Tibial nerve (tissue), 4 donors: ENCODE measurements around the gene PTPRG. TPM values are rescaled to one million over a fixed set of nuclear protein-coding genes. Genes with fewer than 3 reads are reported as not detected.
A peak's percentile ranks its signal among the peaks of the same experiment; 100 is the strongest.

Source experiments
- DNase-seq, 2 donors: peaks; one replicate each; pipeline ENCODE4 v3.0.0-alpha.2; 2019; ENCODE audit warnings: low spot score in 2 of 2
- H3K27ac ChIP-seq, 4 donors: fragments of 200-600 bp; sonication (generic) in 3 of 4; one replicate each; pipeline ENCODE4 v1.5.1; 2017 to 2019; ENCODE audit warnings: mild to moderate bottlenecking in 1 of 4
- H3K27me3 ChIP-seq, 2 donors: fragments of 200-600 bp; sonication (generic) in 1 of 2; one replicate each; pipeline versions ENCODE4 v1.5.1 to v1.6.0; 2017 to 2019
- H3K36me3 ChIP-seq, 3 donors: fragments of 200-600 bp; sonication (generic); one replicate each; pipeline ENCODE4 v1.5.1; 2018 to 2019
- H3K4me1 ChIP-seq, 4 donors: fragments of 200-600 bp; sonication (generic) in 3 of 4; one replicate each; pipeline ENCODE4 v1.5.1; 2017 to 2019
- H3K4me3 ChIP-seq, 4 donors: fragments of 200-600 bp; sonication (generic) in 3 of 4; one replicate each; pipeline ENCODE4 v1.5.1; 2017 to 2019; ENCODE audit warnings: mild to moderate bottlenecking in 1 of 4, moderate library complexity in 1 of 4
- H3K9me3 ChIP-seq, 4 donors: fragments of 200-600 bp; sonication (generic) in 3 of 4; one replicate each; pipeline ENCODE4 v1.5.1; 2017 to 2019
- EP300 ChIP-seq, 2 donors: sonication (generic); formaldehyde crosslinking; IDR thresholded peaks; one replicate each; pipeline ENCODE4 v1.6.1; 2017; ENCODE audit warnings: antibody characterized with exemption in 2 of 2, mild to moderate bottlenecking in 1 of 2
- POLR2A ChIP-seq, 2 donors: fragments of 450-650 bp; IDR thresholded peaks; one replicate each; pipeline ENCODE4 v1.6.1; 2017; ENCODE audit warnings: antibody characterized with exemption in 2 of 2, mild to moderate bottlenecking in 2 of 2, moderate library complexity in 2 of 2
- WGBS, 2 donors: methylation state at CpG; one replicate each; pipeline ENCODE4 v1.1.5; 2018; 5-methylcytosine and 5-hydroxymethylcytosine counted together
- total RNA-seq, 4 donors: library from RNA; depleted of rRNA; stranded (reverse); fragments of >200 nt; gene quantifications; one replicate each; pipeline ENCODE4 v1.1.0, GENCODE V29; 2016
- TF ChIP-seq, protein P1 (sequence below), 5 experiments: fragments of 200-600 bp in 3 of 5; fragments of 450-650 bp in 2 of 5; sonication (generic) in 3 of 5; IDR thresholded peaks; one replicate each; pipeline ENCODE4 v1.5.1; 2016 to 2019; ENCODE audit warnings: antibody characterized with exemption in 5 of 5, mild to moderate bottlenecking in 3 of 5, moderate library complexity in 2 of 5

PTPRG gene
- total RNA-seq, 4 donors from 2014 or later, result 112 to 174 (median 121) TPM

DNA sequence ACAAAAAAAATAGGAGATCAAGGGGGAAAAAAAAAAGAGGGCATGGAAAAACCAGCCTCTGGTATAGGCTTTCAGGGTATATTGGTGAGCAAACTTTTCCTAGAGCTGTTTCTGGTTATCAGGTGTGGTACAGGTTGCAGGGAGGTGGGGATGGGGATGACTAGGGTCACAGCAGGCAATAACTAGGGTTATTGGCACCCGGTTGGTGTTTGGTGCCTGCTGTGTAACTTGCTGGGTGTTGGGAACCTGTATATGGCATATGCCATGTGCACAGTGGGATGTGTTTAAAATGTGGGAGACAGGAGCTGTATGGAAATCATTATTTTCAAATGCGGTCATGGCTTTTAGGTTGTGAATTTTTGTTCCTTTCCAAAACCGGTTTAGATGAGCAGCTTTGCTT, 119.2 kb downstream of the PTPRG start:
- no peak overlapping the region for H3K4me3 ChIP-seq
- H3K27ac ChIP-seq, result no peak overlapping the region

DNA sequence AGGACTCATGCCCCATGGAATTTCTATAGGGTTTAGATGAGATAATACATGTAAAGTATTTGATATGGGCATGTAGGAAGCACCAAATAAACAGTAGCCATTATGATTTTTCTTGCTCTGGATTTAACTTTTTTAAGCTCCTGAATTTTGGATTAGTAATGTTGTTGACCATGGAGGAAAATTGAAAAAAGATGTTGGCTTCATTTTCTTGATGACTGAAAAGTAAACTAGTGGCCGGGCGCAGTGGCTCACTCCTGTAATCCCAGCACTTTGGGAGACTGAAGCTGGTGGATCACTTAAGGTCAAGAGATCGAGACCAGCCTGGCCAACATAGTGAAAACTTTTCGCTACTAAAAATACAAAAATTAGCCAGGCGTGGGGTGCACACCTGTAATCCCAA, 120.3 kb downstream of the PTPRG start:
- DNase-seq, result no peak
- TF ChIP-seq EP300 (IDR thresholded peaks at IDR 0.05) (no peak), POLR2A (IDR thresholded peaks at IDR 0.05) (no peak)
- TF ChIP-seq, protein P1, sequence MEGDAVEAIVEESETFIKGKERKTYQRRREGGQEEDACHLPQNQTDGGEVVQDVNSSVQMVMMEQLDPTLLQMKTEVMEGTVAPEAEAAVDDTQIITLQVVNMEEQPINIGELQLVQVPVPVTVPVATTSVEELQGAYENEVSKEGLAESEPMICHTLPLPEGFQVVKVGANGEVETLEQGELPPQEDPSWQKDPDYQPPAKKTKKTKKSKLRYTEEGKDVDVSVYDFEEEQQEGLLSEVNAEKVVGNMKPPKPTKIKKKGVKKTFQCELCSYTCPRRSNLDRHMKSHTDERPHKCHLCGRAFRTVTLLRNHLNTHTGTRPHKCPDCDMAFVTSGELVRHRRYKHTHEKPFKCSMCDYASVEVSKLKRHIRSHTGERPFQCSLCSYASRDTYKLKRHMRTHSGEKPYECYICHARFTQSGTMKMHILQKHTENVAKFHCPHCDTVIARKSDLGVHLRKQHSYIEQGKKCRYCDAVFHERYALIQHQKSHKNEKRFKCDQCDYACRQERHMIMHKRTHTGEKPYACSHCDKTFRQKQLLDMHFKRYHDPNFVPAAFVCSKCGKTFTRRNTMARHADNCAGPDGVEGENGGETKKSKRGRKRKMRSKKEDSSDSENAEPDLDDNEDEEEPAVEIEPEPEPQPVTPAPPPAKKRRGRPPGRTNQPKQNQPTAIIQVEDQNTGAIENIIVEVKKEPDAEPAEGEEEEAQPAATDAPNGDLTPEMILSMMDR (IDR thresholded peaks at IDR 0.05), result no peak
- 78 to 86% methylated on average over 5 of the region's 5 CpGs for WGBS, 2 donors

More for the DNA sequence above, 119.2 kb downstream of the PTPRG start:
- 29 to 91% methylated on average over 1 to 3 of the region's 3 CpGs for WGBS, 2 donors
- H3K4me1 ChIP-seq, result peaks cover 0 to 11% (median 2%) of the 10 kb centered on the region in 4 donors
- no peak for TF ChIP-seq POLR2A (IDR thresholded peaks at IDR 0.05)
- TF ChIP-seq EP300 (IDR thresholded peaks at IDR 0.05), result no peak
- TF ChIP-seq, protein P1 (IDR thresholded peaks at IDR 0.05), result no peak
- H3K36me3 ChIP-seq, result no peaks in the 10 kb centered on the region
- DNase-seq, result no peak
- no peaks in the 10 kb centered on the region for H3K27me3 ChIP-seq
- no peaks in the 10 kb centered on the region for H3K9me3 ChIP-seq

DNA sequence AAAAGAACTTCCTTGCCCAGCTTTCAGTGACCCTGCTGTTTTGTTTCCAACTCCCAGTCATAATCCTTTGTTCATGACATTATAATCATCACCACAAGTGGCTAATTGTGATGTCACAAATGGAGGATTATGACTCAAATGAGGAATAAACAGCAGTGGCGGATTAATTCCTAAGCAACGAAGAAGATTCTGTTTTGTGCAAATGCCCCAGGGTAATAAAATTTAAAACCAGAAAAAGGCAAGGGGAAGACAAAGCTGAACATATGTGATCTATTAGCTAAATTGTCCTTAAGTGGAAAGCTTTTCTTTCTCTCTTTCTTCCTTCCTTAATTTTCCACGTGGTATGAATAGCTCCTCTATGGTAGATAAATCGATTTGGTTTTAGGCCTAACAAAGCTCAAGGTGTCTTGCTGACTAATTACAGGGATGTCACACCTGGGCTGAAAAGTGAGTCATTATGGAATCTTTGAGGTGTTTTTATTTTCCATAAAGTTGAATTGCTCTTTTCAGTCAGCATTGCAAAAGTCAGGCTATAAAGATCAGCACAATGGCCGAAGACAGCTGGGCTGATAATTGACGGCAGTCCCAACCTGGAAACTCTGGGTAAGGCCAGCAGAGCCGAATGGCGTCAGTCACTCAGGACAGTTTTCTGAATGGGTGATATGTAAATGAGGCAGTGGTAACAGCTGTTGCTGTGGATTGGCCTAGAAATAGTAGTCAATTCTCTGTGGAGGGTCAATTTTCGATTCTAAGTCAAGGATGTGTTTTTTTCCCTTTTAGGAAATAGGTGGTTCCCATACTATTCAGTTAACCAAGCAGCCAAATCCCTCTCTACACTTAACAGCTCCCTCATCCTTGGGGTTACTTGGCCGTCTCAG, 121.5 kb downstream of the PTPRG start:
- Histone ChIP-seq H3K4me3 (no peak overlapping the region), H3K27ac (peak overlapping the region in 2 of 4 donors; percentile 76 to 77), H3K27me3 (no peaks in the 10 kb centered on the region), H3K36me3 (no peaks in the 10 kb centered on the region), H3K9me3 (no peaks in the 10 kb centered on the region), H3K4me1 (peaks cover 0 to 11% (median 2%) of the 10 kb centered on the region in 4 donors)
- WGBS, 2 donors, result 51 to 60% methylated on average over 10 of the region's 10 CpGs
- DNase-seq, result peak in 1 of 2 donors; percentile 20
- TF ChIP-seq POLR2A (IDR thresholded peaks at IDR 0.05), result no peak
- TF ChIP-seq EP300 (IDR thresholded peaks at IDR 0.05), result no peak
- TF ChIP-seq, protein P1 (IDR thresholded peaks at IDR 0.05), result no peak

More for the DNA sequence above, 120.3 kb downstream of the PTPRG start:
- no peak overlapping the region for H3K4me3 ChIP-seq
- no peaks in the 10 kb centered on the region for H3K36me3 ChIP-seq
- peaks cover 0 to 11% (median 2%) of the 10 kb centered on the region in 4 donors for H3K4me1 ChIP-seq
- H3K9me3 ChIP-seq, result no peaks in the 10 kb centered on the region
- peak overlapping the region in 2 of 4 donors; percentile 6 to 10 for H3K27ac ChIP-seq
- no peaks in the 10 kb centered on the region for H3K27me3 ChIP-seq

DNA sequence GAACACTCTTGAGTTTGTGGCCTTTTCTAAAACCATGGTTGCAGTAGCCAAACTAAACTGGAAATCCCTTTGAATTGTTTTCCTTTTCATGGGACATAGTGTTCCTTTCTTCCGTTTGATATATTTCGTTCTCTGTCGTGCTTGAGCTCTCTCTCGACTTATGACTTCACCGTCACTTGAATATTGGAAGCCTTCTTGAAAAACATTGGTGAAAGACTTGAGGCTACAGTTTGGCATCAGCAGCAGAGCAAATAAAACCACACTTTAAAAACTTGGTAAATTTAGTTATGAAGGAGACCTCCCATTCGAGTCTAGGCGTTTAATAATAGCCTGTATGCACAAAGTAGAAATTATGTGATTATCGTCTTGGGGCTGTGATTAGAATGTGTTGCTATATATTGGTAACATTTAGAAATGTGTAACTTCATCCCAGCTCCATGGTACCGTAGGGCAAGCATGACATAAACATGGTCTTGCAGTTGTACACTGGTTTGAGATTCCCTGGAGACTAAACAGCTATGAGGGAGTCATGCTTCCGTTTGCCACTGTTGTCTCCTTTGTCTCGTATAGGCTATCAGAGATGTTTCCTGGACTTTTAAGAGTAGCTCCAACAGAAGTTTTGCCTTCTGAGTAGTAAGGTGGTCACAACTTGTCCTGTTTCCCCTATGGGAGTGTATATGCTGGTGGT, 122.3 kb downstream of the PTPRG start:
- DNase-seq, result peak in 1 of 2 donors; percentile 34
- H3K27me3 ChIP-seq, result no peaks in the 10 kb centered on the region
- H3K9me3 ChIP-seq, result no peaks in the 10 kb centered on the region
- peaks cover 0 to 18% (median 2%) of the 10 kb centered on the region in 4 donors for H3K4me1 ChIP-seq
- no peak overlapping the region for H3K4me3 ChIP-seq
- WGBS, 2 donors, result 70 to 79% methylated on average over 11 of the region's 11 CpGs
- H3K27ac ChIP-seq, result peak overlapping the region in 2 of 4 donors; percentile 64 to 76
- peak in 1 of 2 donors; percentile 79 for TF ChIP-seq EP300 (IDR thresholded peaks at IDR 0.05)
- no peak for TF ChIP-seq POLR2A (IDR thresholded peaks at IDR 0.05)
- TF ChIP-seq, protein P1 (IDR thresholded peaks at IDR 0.05), result no peak
- H3K36me3 ChIP-seq, result no peaks in the 10 kb centered on the region
